Esophagus squamous epithelium (tissue), 5 donors: Measurements from ENCODE around the gene TNIK. TPM values are rescaled to one million over a fixed set of nuclear protein-coding genes. Genes with fewer than 3 reads are reported as not detected.

Experiments
- DNase-seq: peaks from one replicate; lab custom pipeline; 2025; lab: John Stamatoyannopoulos, UW
- H3K27ac ChIP-seq, 4 donors: fragments of 200-600 bp; sonication (generic); one replicate each; pipeline ENCODE4 v1.5.1; 2016 to 2019; ENCODE audit warnings: mild to moderate bottlenecking in 1 of 4
- H3K27me3 ChIP-seq, 4 donors: fragments of 200-600 bp; sonication (generic); 1 replicate in 3 of 4; 2 replicates in 1 of 4; pipeline versions ENCODE4 v1.5.1 to v1.6.0; 2017 to 2021; ENCODE audit warnings: antibody characterized with exemption in 1 of 4
- H3K36me3 ChIP-seq, 3 donors: fragments of 200-600 bp; sonication (generic); one replicate each; pipeline ENCODE4 v1.5.1; 2016 to 2019
- H3K4me1 ChIP-seq, 3 donors: fragments of 200-600 bp; sonication (generic); one replicate each; pipeline ENCODE4 v1.5.1; 2017 to 2019
- H3K4me3 ChIP-seq, 4 donors: fragments of 200-600 bp; sonication (generic); 1 replicate in 3 of 4; 2 replicates in 1 of 4; pipeline ENCODE4 v1.5.1; 2016 to 2019; ENCODE audit warnings: mild to moderate bottlenecking in 2 of 4, moderate library complexity in 1 of 4
- H3K9me3 ChIP-seq, 3 donors: fragments of 200-600 bp; sonication (generic); one replicate each; pipeline ENCODE4 v1.5.1; 2016 to 2019
- CTCF ChIP-seq, 6 experiments: fragments of 450-650 bp in 4 of 6; fragments of 200-600 bp in 2 of 6; sonication (generic) in 2 of 6; IDR thresholded peaks; one replicate each; pipeline ENCODE4 v1.5.1; 2016 to 2019; ENCODE audit warnings: antibody characterized with exemption in 6 of 6, mild to moderate bottlenecking in 4 of 6, moderate library complexity in 4 of 6
- POLR2A ChIP-seq, 4 donors: fragments of 450-650 bp; IDR thresholded peaks; one replicate each; pipeline ENCODE4 v1.6.1; 2017; ENCODE audit warnings: antibody characterized with exemption in 4 of 4, mild to moderate bottlenecking in 4 of 4, moderate library complexity in 3 of 4
- WGBS, 2 donors: methylation state at CpG; one replicate each; pipeline ENCODE4 v1.1.5; 2018; 5-methylcytosine and 5-hydroxymethylcytosine counted together
- intact Hi-C: fragments of 100-400 bp; cut with DNase I; formaldehyde crosslinking; loops from one replicate; pipeline ENCODE4 v1.15.0; 2022
- total RNA-seq, 4 donors: library from RNA; depleted of rRNA; stranded (reverse); fragments of >200 nt; gene quantifications; one replicate each; pipeline ENCODE4 v1.1.0, GENCODE V29; 2016
- donor health status: DM: yes; HTN: yes; CAD: no.

Gene TNIK
- total RNA-seq, 4 donors from 2014 or later = 2.2 to 11.6 (median 4.7) TPM

GRCh38 chr3:171494457-171495109 is 34.4 kb upstream of the TNIK start:
- DNase-seq = no peak
- H3K27ac ChIP-seq = no peak overlapping the region
- no peaks in the 10 kb centered on the region for H3K27me3 ChIP-seq
- H3K9me3 ChIP-seq = no peaks in the 10 kb centered on the region
- intact Hi-C loops = no loop called here
- H3K36me3 ChIP-seq = no peaks in the 10 kb centered on the region
- no peak for TF ChIP-seq POLR2A (IDR thresholded peaks at IDR 0.05)
- no peak for TF ChIP-seq CTCF (IDR thresholded peaks at IDR 0.05)
- H3K4me3 ChIP-seq = no peak overlapping the region
- H3K4me1 ChIP-seq = no peaks in the 10 kb centered on the region
- WGBS, 2 donors = 81% methylated on average over 4 of the region's 4 CpGs

- peak overlapping the region in 1 of 4 donors; percentile 11 for H3K27ac ChIP-seq
- intact Hi-C loops = no loop called here
- H3K36me3 ChIP-seq = no peaks in the 10 kb centered on the region
- DNase-seq = no peak
- H3K4me3 ChIP-seq = peak overlapping the region in 1 of 4 donors; percentile 27
- no peaks in the 10 kb centered on the region for H3K9me3 ChIP-seq
- H3K27me3 ChIP-seq = no peaks in the 10 kb centered on the region
- WGBS, 2 donors = 24 to 31% methylated on average over 2 of the region's 2 CpGs
- TF ChIP-seq POLR2A (IDR thresholded peaks at IDR 0.05) = no peak
- no peak for TF ChIP-seq CTCF (IDR thresholded peaks at IDR 0.05)
- H3K4me1 ChIP-seq = no peaks in the 10 kb centered on the region
Observed at GRCh38 chr3:171491361-171491760, 31.2 kb upstream of the TNIK start.

- H3K27ac ChIP-seq = peak overlapping the region in 1 of 4 donors; percentile 11
- H3K4me3 ChIP-seq = no peak overlapping the region
- H3K27me3 ChIP-seq = no peaks in the 10 kb centered on the region
- intact Hi-C loops = no loop called here
- 94 to 100% methylated on average over 3 of the region's 3 CpGs for WGBS, 2 donors
- H3K4me1 ChIP-seq = no peaks in the 10 kb centered on the region
- DNase-seq = no peak
- TF ChIP-seq POLR2A (IDR thresholded peaks at IDR 0.05) (no peak), CTCF (IDR thresholded peaks at IDR 0.05) (no peak)
- no peaks in the 10 kb centered on the region for H3K9me3 ChIP-seq
- no peaks in the 10 kb centered on the region for H3K36me3 ChIP-seq
Observed at GRCh38 chr3:171490901-171491300, 30.7 kb upstream of the TNIK start.

GRCh38 chr3:171489348-171489747 is 29.1 kb upstream of the TNIK start:
- Histone ChIP-seq H3K27me3 (no peaks in the 10 kb centered on the region), H3K27ac (no peak overlapping the region), H3K4me1 (no peaks in the 10 kb centered on the region), H3K4me3 (no peak overlapping the region), H3K9me3 (no peaks in the 10 kb centered on the region), H3K36me3 (no peaks in the 10 kb centered on the region)
- intact Hi-C loops = no loop called here
- TF ChIP-seq CTCF (IDR thresholded peaks at IDR 0.05) = no peak
- no peak for TF ChIP-seq POLR2A (IDR thresholded peaks at IDR 0.05)
- no peak for DNase-seq
- 51 to 73% methylated on average over 3 to 4 of the region's 4 CpGs for WGBS, 2 donors

- no peak for TF ChIP-seq CTCF (IDR thresholded peaks at IDR 0.05)
- Histone ChIP-seq H3K4me1 (no peaks in the 10 kb centered on the region), H3K27me3 (no peaks in the 10 kb centered on the region), H3K36me3 (no peaks in the 10 kb centered on the region), H3K4me3 (no peak overlapping the region), H3K27ac (no peak overlapping the region), H3K9me3 (no peaks in the 10 kb centered on the region)
- no peak for DNase-seq
- intact Hi-C loops = no loop called here
- WGBS, 2 donors = 49 to 67% methylated on average over 7 of the region's 7 CpGs
Observed at GRCh38 chr3:171488479-171488878, 28.3 kb upstream of the TNIK start.
